T-cell (primary cell): ENCODE measurements around the gene HLTF. TPM values are rescaled to one million over a fixed set of nuclear protein-coding genes. Genes with fewer than 3 reads are reported as not detected.
"Not testable (repeated sequence)": the region's sequence is repeated elsewhere in the genome, so short reads cannot be mapped to it uniquely, and the experiment has no call there.

Source experiments
- ATAC-seq, 4 experiments: fragments of 200-7000 bp in 3 of 4; fragments of 150-1000 bp in 1 of 4; cut with Tn5 transposase; replicated peaks in 1 of 4; 1 replicate in 3 of 4; 2 replicates in 1 of 4; pipeline ENCODE4 v1.10.0; 2021; ENCODE audit warnings: moderate library complexity in 3 of 4, mild to moderate bottlenecking in 2 of 4, moderate number of reproducible peaks in 1 of 4
- CTCF ChIA-PET, 2 donors: fragments of 300-600 bp; sonication (Branson Sonifier 250); formaldehyde crosslinking; loops; one replicate each; lab custom pipeline; 2022; ENCODE audit warnings: antibody characterized with exemption in 2 of 2; lab: Charles Lee
- POLR2A ChIA-PET, 2 donors: fragments of 300-600 bp; sonication (Branson Sonifier 250); formaldehyde crosslinking; loops; one replicate each; lab custom pipeline; 2022; ENCODE audit warnings: antibody characterized with exemption in 2 of 2; lab: Charles Lee
- DNase-seq, 35 experiments: peaks; one replicate each; pipeline versions ENCODE4 v3.0.0 to v3.0.0-alpha.2; 2013 to 2023
- H3K27ac ChIP-seq: one replicate; pipeline ENCODE4 v1.5.1; 2013; ENCODE audit warnings: low read length
- H3K27me3 ChIP-seq, 2 experiments: replicated peaks in 1 of 2; 1 replicate in 1 of 2; 2 replicates in 1 of 2; pipeline versions ENCODE4 v1.6.1 to v1.7.0; 2013; ENCODE audit warnings: low read length in 1 of 2, mixed read lengths in 1 of 2; ENCODE audit not compliant: control insufficient read depth in 2 of 2, insufficient read depth in 2 of 2; ENCODE audit errors: extremely low read depth in 1 of 2
- H3K36me3 ChIP-seq, 2 donors: 1 replicate in 1 of 2; 2 replicates in 1 of 2; pipeline versions ENCODE4 v1.6.1 to v1.7.0; 2013; ENCODE audit warnings: low read length in 1 of 2; ENCODE audit not compliant: control insufficient read depth in 2 of 2, insufficient read depth in 1 of 2; ENCODE audit errors: extremely low read depth in 1 of 2
- H3K4me1 ChIP-seq, 2 experiments: 1 replicate in 1 of 2; 2 replicates in 1 of 2; pipeline versions ENCODE4 v1.6.1 to v1.7.0; 2013; ENCODE audit warnings: low read length in 2 of 2, mixed read lengths in 1 of 2; ENCODE audit not compliant: insufficient read depth in 2 of 2, control insufficient read depth in 1 of 2; ENCODE audit errors: extremely low read depth in 1 of 2
- H3K4me3 ChIP-seq, 2 donors: 1 replicate in 1 of 2; 2 replicates in 1 of 2; pipeline versions ENCODE4 v1.5.1 to v1.7.0; 2013; ENCODE audit warnings: mild to moderate bottlenecking in 2 of 2, low read length in 1 of 2, moderate library complexity in 1 of 2; ENCODE audit not compliant: control insufficient read depth in 1 of 2; ENCODE audit errors: extremely low read depth in 1 of 2
- H3K9me3 ChIP-seq: 2 replicates; pipeline ENCODE4 v1.7.0; 2013
- H3K27ac Mint-ChIP-seq, 2 donors: one replicate each; pipeline ENCODE4 v1.8.0; 2020 to 2021; ENCODE audit warnings: mild to moderate bottlenecking in 2 of 2, mixed read lengths in 2 of 2
- H3K27me3 Mint-ChIP-seq, 2 donors: one replicate each; pipeline ENCODE4 v1.8.0; 2021 to 2022; ENCODE audit warnings: mixed read lengths in 2 of 2
- H3K36me3 Mint-ChIP-seq: one replicate; pipeline ENCODE4 v1.8.0; 2021; ENCODE audit warnings: mixed read lengths
- H3K4me1 Mint-ChIP-seq, 3 donors: one replicate each; pipeline ENCODE4 v1.8.0; 2020 to 2022; ENCODE audit warnings: mixed read lengths in 3 of 3, mild to moderate bottlenecking in 1 of 3
- H3K4me3 Mint-ChIP-seq, 3 donors: one replicate each; pipeline ENCODE4 v1.8.0; 2020 to 2022; ENCODE audit warnings: mild to moderate bottlenecking in 3 of 3, mixed read lengths in 3 of 3, moderate library complexity in 3 of 3
- H3K9me3 Mint-ChIP-seq, 3 donors: one replicate each; pipeline ENCODE4 v1.8.0; 2020 to 2022; ENCODE audit warnings: mixed read lengths in 3 of 3
- WGBS: methylation state at CpG from one replicate; pipeline ENCODE4 v1.1.5; 2013; ENCODE audit warnings: missing lambda C conversion rate; ENCODE audit not compliant: insufficient coverage; 5-methylcytosine and 5-hydroxymethylcytosine counted together
- total RNA-seq, 35 experiments: library from RNA in 6 of 35; stranded (reverse) in 6 of 35; fragments of 120-200 nt in 1 of 35; gene quantifications; one replicate each; pipeline versions ENCODE4 v1.2.1 to v1.2.4 and lab custom pipeline; 2013 to 2026

The HLTF gene
- total RNA-seq, 5 donors from 2014 or later (not counting 1 experiment from before 2014, with no cell fraction given), result 12.5 to 25.4 (median 19.1) TPM

- H3K27ac Mint-ChIP-seq, result no peak overlapping the region
- no peaks in the 10 kb centered on the region for H3K36me3 Mint-ChIP-seq
- Histone ChIP-seq H3K36me3 (no peaks in the 10 kb centered on the region), H3K4me1 (no peaks in the 10 kb centered on the region), H3K27me3 (no peaks in the 10 kb centered on the region), H3K4me3 (no peak overlapping the region), H3K27ac (no peak overlapping the region), H3K9me3 (no peaks in the 10 kb centered on the region)
- no peaks in the 10 kb centered on the region for H3K9me3 Mint-ChIP-seq
- H3K4me3 Mint-ChIP-seq, result no peak overlapping the region
- CTCF ChIA-PET, result no interaction called here
- POLR2A ChIA-PET, result no interaction called here
- ATAC-seq (no peak), DNase-seq (no peak)
- no peaks in the 10 kb centered on the region for H3K4me1 Mint-ChIP-seq
- H3K27me3 Mint-ChIP-seq, result no peaks in the 10 kb centered on the region
- WGBS, result no CpG with 5 or more reads among the region's 1 CpG
Observed at GRCh38 chr3:149114458-149114857, 28.1 kb upstream of the HLTF start.

- Mint-ChIP-seq H3K9me3 (peaks cover 0 to 12% (median 2%) of the 10 kb centered on the region in 3 donors), H3K27ac (no peak overlapping the region), H3K4me1 (no peaks in the 10 kb centered on the region), H3K27me3 (peaks cover 3 to 4% of the 10 kb centered on the region in 2 donors), H3K36me3 (no peaks in the 10 kb centered on the region), H3K4me3 (no peak overlapping the region)
- ATAC-seq (no peak), DNase-seq (no peak)
- H3K4me3 ChIP-seq, result no peak overlapping the region
- H3K9me3 ChIP-seq, result no peaks in the 10 kb centered on the region
- POLR2A ChIA-PET, result no interaction called here
- WGBS, result no CpG with 5 or more reads among the region's 3 CpGs
- no peak overlapping the region for H3K27ac ChIP-seq
- H3K4me1 ChIP-seq, result no peaks in the 10 kb centered on the region
- H3K27me3 ChIP-seq, result peaks cover 0 to 5% of the 10 kb centered on the region in 2 experiments
- CTCF ChIA-PET, result no interaction called here
- no peaks in the 10 kb centered on the region for H3K36me3 ChIP-seq
Observed at GRCh38 chr3:149104484-149104883, 18.2 kb upstream of the HLTF start.

GRCh38 chr3:149101641-149102040, 15.3 kb upstream of the HLTF start:
- ChIA-PET CTCF (no interaction called here), POLR2A (no interaction called here)
- peaks cover 0 to 12% (median 2%) of the 10 kb centered on the region in 3 donors for H3K9me3 Mint-ChIP-seq
- Histone ChIP-seq H3K4me1 (no peaks in the 10 kb centered on the region), H3K36me3 (no peaks in the 10 kb centered on the region), H3K9me3 (no peaks in the 10 kb centered on the region), H3K27ac (no peak overlapping the region), H3K4me3 (no peak overlapping the region), H3K27me3 (peaks cover 0 to 6% of the 10 kb centered on the region in 2 experiments)
- H3K4me1 Mint-ChIP-seq, result no peaks in the 10 kb centered on the region
- DNase-seq (no peak), ATAC-seq (no peak)
- H3K36me3 Mint-ChIP-seq, result no peaks in the 10 kb centered on the region
- 100% methylated on average over 1 of the region's 3 CpGs for WGBS
- no peak overlapping the region for H3K27ac Mint-ChIP-seq
- peaks cover 0 to 6% of the 10 kb centered on the region in 2 donors for H3K27me3 Mint-ChIP-seq
- H3K4me3 Mint-ChIP-seq, result no peak overlapping the region

GRCh38 chr3:149101154-149101553, 14.8 kb upstream of the HLTF start:
- CTCF ChIA-PET, result no interaction called here
- no peaks in the 10 kb centered on the region for H3K4me1 Mint-ChIP-seq
- POLR2A ChIA-PET, result no interaction called here

GRCh38 chr3:149097987-149098386, 11.7 kb upstream of the HLTF start:
- H3K9me3 Mint-ChIP-seq, H3K9me3 ChIP-seq, H3K27ac Mint-ChIP-seq, ATAC-seq, POLR2A ChIA-PET, H3K4me1 Mint-ChIP-seq, H3K4me1 ChIP-seq, DNase-seq, H3K4me3 ChIP-seq, H3K27me3 ChIP-seq, H3K36me3 Mint-ChIP-seq, H3K27ac ChIP-seq, H3K27me3 Mint-ChIP-seq, H3K4me3 Mint-ChIP-seq, H3K36me3 ChIP-seq: not testable (repeated sequence)
- CTCF ChIA-PET, result interaction anchor here in 1 of 2 donors (0.5 kb wide), 1 partner anchor 195 kb away, joined by 3 read pairs; no protein-coding TSS in a partner anchor
- 99% methylated on average over 12 of the region's 19 CpGs for WGBS

More at GRCh38 chr3:149101154-149101553, 14.8 kb upstream of the HLTF start:
- no CpG with 5 or more reads among the region's 4 CpGs for WGBS
- DNase-seq (no peak), ATAC-seq (no peak)
- Histone ChIP-seq H3K4me1 (no peaks in the 10 kb centered on the region), H3K27me3 (peaks cover 0 to 6% of the 10 kb centered on the region in 2 experiments), H3K36me3 (no peaks in the 10 kb centered on the region), H3K9me3 (no peaks in the 10 kb centered on the region), H3K27ac (no peak overlapping the region), H3K4me3 (no peak overlapping the region)
- Mint-ChIP-seq H3K27ac (no peak overlapping the region), H3K4me3 (no peak overlapping the region), H3K36me3 (no peaks in the 10 kb centered on the region), H3K27me3 (peaks cover 0 to 6% of the 10 kb centered on the region in 2 donors), H3K9me3 (peaks cover 0 to 7% (median 0%) of the 10 kb centered on the region in 3 donors)

GRCh38 chr3:149095487-149095886, 9.2 kb upstream of the HLTF start:
- H3K27ac ChIP-seq, result no peak overlapping the region
- DNase-seq (no peak), ATAC-seq (no peak)
- no peak overlapping the region for H3K4me3 ChIP-seq
- no peaks in the 10 kb centered on the region for H3K9me3 ChIP-seq
- H3K27me3 ChIP-seq, result peaks cover 0 to 4% of the 10 kb centered on the region in 2 experiments
- ChIA-PET POLR2A (no interaction called here), CTCF (interaction anchor here in 1 of 2 donors (1.0 kb wide), 1 partner anchor 25 kb away, joined by 3 read pairs; no protein-coding TSS in a partner anchor)
- Mint-ChIP-seq H3K9me3 (no peaks in the 10 kb centered on the region), H3K27ac (no peak overlapping the region), H3K36me3 (no peaks in the 10 kb centered on the region), H3K27me3 (peaks cover 0 to 2% of the 10 kb centered on the region in 2 donors), H3K4me3 (no peak overlapping the region), H3K4me1 (no peaks in the 10 kb centered on the region)
- no peaks in the 10 kb centered on the region for H3K36me3 ChIP-seq
- WGBS, result no CpG with 5 or more reads among the region's 4 CpGs
- H3K4me1 ChIP-seq, result no peaks in the 10 kb centered on the region
